ENCODE measurements around the gene CDH23. TPM values are rescaled to one million over a fixed set of nuclear protein-coding genes. Genes with fewer than 3 reads are reported as not detected.

Gene CDH23
- total RNA-seq, 2 experiments from 2014 or later: 4.0 to 4.5 TPM

GRCh38 chr10:71634531-71635164, 237.9 kb downstream of the CDH23 start:
- no peak for DNase-seq
- no peaks in the 10 kb centered on the region for H3K9me3 Mint-ChIP-seq
- no peak overlapping the region for H3K27ac Mint-ChIP-seq
- H3K27me3 Mint-ChIP-seq: no peaks in the 10 kb centered on the region
- H3K36me3 Mint-ChIP-seq (ENCODE audit: low read depth): no peaks in the 10 kb centered on the region
- no peak overlapping the region for H3K4me3 Mint-ChIP-seq
- peaks cover 6% of the 10 kb centered on the region for H3K4me1 Mint-ChIP-seq
- ChIA-PET POLR2A (no interaction called here), CTCF (no interaction called here)

GRCh38 chr10:71635251-71635866, 238.6 kb downstream of the CDH23 start:
- POLR2A ChIA-PET: interaction anchor here (0.6 kb wide), 1 partner anchor 18 kb away, joined by 4 read pairs; no protein-coding TSS in a partner anchor
- CTCF ChIA-PET: no interaction called here
- DNase-seq: no peak
- Mint-ChIP-seq H3K27ac (no peak overlapping the region), H3K4me1 (peaks cover 6% of the 10 kb centered on the region), H3K9me3 (no peaks in the 10 kb centered on the region), H3K27me3 (no peaks in the 10 kb centered on the region), H3K4me3 (no peak overlapping the region), H3K36me3 (ENCODE audit: low read depth) (no peaks in the 10 kb centered on the region)

GRCh38 chr10:71635867-71636266, 239.1 kb downstream of the CDH23 start:
- Mint-ChIP-seq H3K4me3 (no peak overlapping the region), H3K27ac (no peak overlapping the region), H3K4me1 (peaks cover 6% of the 10 kb centered on the region), H3K36me3 (ENCODE audit: low read depth) (no peaks in the 10 kb centered on the region), H3K27me3 (no peaks in the 10 kb centered on the region), H3K9me3 (no peaks in the 10 kb centered on the region)
- no peak for DNase-seq
- ChIA-PET POLR2A (interaction anchor here (0.6 kb wide), 1 partner anchor 17 kb away, joined by 4 read pairs; no protein-coding TSS in a partner anchor), CTCF (no interaction called here)

GRCh38 chr10:71636588-71636987, 239.9 kb downstream of the CDH23 start:
- ChIA-PET POLR2A (no interaction called here), CTCF (no interaction called here)

GRCh38 chr10:71637305-71637704, 240.6 kb downstream of the CDH23 start:
- Mint-ChIP-seq H3K4me3 (no peak overlapping the region), H3K27me3 (no peaks in the 10 kb centered on the region), H3K9me3 (no peaks in the 10 kb centered on the region), H3K36me3 (ENCODE audit: low read depth) (no peaks in the 10 kb centered on the region), H3K4me1 (peaks cover 6% of the 10 kb centered on the region), H3K27ac (no peak overlapping the region)
- DNase-seq: no peak
- POLR2A ChIA-PET: no interaction called here
- CTCF ChIA-PET: interaction anchor here (0.6 kb wide), 1 partner anchor 169 kb away, joined by 5 read pairs; no protein-coding TSS in a partner anchor

More at GRCh38 chr10:71636588-71636987, 239.9 kb downstream of the CDH23 start:
- Mint-ChIP-seq H3K4me3 (no peak overlapping the region), H3K27ac (no peak overlapping the region), H3K36me3 (ENCODE audit: low read depth) (no peaks in the 10 kb centered on the region), H3K9me3 (no peaks in the 10 kb centered on the region), H3K27me3 (no peaks in the 10 kb centered on the region), H3K4me1 (peaks cover 6% of the 10 kb centered on the region)
- DNase-seq: no peak

- no peaks in the 10 kb centered on the region for H3K27me3 Mint-ChIP-seq
- CTCF ChIA-PET: interaction anchor here (0.6 kb wide), 1 partner anchor 168 kb away, joined by 5 read pairs; no protein-coding TSS in a partner anchor
- DNase-seq: no peak
- no peak overlapping the region for H3K27ac Mint-ChIP-seq
- peaks cover 6% of the 10 kb centered on the region for H3K4me1 Mint-ChIP-seq
- H3K36me3 Mint-ChIP-seq (ENCODE audit: low read depth): no peaks in the 10 kb centered on the region
- no peaks in the 10 kb centered on the region for H3K9me3 Mint-ChIP-seq
- H3K4me3 Mint-ChIP-seq: no peak overlapping the region
- POLR2A ChIA-PET: no interaction called here
Measured at GRCh38 chr10:71638064-71638821, 241.5 kb downstream of the CDH23 start.

GRCh38 chr10:71638822-71639719, 242.4 kb downstream of the CDH23 start:
- ChIA-PET POLR2A (no interaction called here), CTCF (interaction anchor here (0.8 kb wide), 1 partner anchor 173 kb away, joined by 3 read pairs; no protein-coding TSS in a partner anchor)
- no peaks in the 10 kb centered on the region for H3K9me3 Mint-ChIP-seq
- no peak overlapping the region for H3K27ac Mint-ChIP-seq
- no peak for DNase-seq
- no peaks in the 10 kb centered on the region for H3K36me3 Mint-ChIP-seq (ENCODE audit: low read depth)
- H3K4me1 Mint-ChIP-seq: peaks cover 6% of the 10 kb centered on the region
- no peaks in the 10 kb centered on the region for H3K27me3 Mint-ChIP-seq
- no peak overlapping the region for H3K4me3 Mint-ChIP-seq

- Mint-ChIP-seq H3K27ac (no peak overlapping the region), H3K4me1 (peaks cover 6% of the 10 kb centered on the region), H3K36me3 (ENCODE audit: low read depth) (no peaks in the 10 kb centered on the region), H3K4me3 (no peak overlapping the region), H3K27me3 (no peaks in the 10 kb centered on the region), H3K9me3 (no peaks in the 10 kb centered on the region)
- no peak for DNase-seq
- POLR2A ChIA-PET: no interaction called here
- CTCF ChIA-PET: interaction anchor here (0.6 kb wide), 1 partner anchor 20 kb away, joined by 3 read pairs; no protein-coding TSS in a partner anchor
Measured at GRCh38 chr10:71640607-71641006, 243.9 kb downstream of the CDH23 start.

- Mint-ChIP-seq H3K4me3 (no peak overlapping the region), H3K27ac (no peak overlapping the region), H3K4me1 (peaks cover 6% of the 10 kb centered on the region), H3K27me3 (no peaks in the 10 kb centered on the region), H3K9me3 (no peaks in the 10 kb centered on the region), H3K36me3 (ENCODE audit: low read depth) (no peaks in the 10 kb centered on the region)
- ChIA-PET CTCF (interaction anchor here (1.5 kb wide), 1 partner anchor 11 kb away, joined by 6 read pairs; no protein-coding TSS in a partner anchor), POLR2A (no interaction called here)
- DNase-seq: no peak
Measured at GRCh38 chr10:71641449-71641848, 244.7 kb downstream of the CDH23 start.

- no peaks in the 10 kb centered on the region for H3K27me3 Mint-ChIP-seq
- no peak for DNase-seq
- no peaks in the 10 kb centered on the region for H3K36me3 Mint-ChIP-seq (ENCODE audit: low read depth)
- H3K27ac Mint-ChIP-seq: no peak overlapping the region
- H3K9me3 Mint-ChIP-seq: no peaks in the 10 kb centered on the region
- H3K4me3 Mint-ChIP-seq: no peak overlapping the region
- peaks cover 6% of the 10 kb centered on the region for H3K4me1 Mint-ChIP-seq
- POLR2A ChIA-PET: no interaction called here
- CTCF ChIA-PET: interaction anchor here (1.5 kb wide), 1 partner anchor 12 kb away, joined by 6 read pairs; no protein-coding TSS in a partner anchor
Measured at GRCh38 chr10:71641986-71642385, 245.3 kb downstream of the CDH23 start.

- Mint-ChIP-seq H3K36me3 (ENCODE audit: low read depth) (no peaks in the 10 kb centered on the region), H3K27ac (no peak overlapping the region), H3K4me3 (no peak overlapping the region), H3K4me1 (no peaks in the 10 kb centered on the region), H3K27me3 (no peaks in the 10 kb centered on the region), H3K9me3 (no peaks in the 10 kb centered on the region)
- POLR2A ChIA-PET: no interaction called here
- no peak for DNase-seq
- CTCF ChIA-PET: interaction anchor here (0.5 kb wide), 1 partner anchor 1405 kb away, joined by 4 read pairs; no protein-coding TSS in a partner anchor
Measured at GRCh38 chr10:71643904-71644303, 247.2 kb downstream of the CDH23 start.

- no peak overlapping the region for H3K27ac Mint-ChIP-seq
- DNase-seq: no peak
- no peaks in the 10 kb centered on the region for H3K9me3 Mint-ChIP-seq
- ChIA-PET POLR2A (no interaction called here), CTCF (no interaction called here)
- H3K4me1 Mint-ChIP-seq: peaks cover 2% of the 10 kb centered on the region
- H3K27me3 Mint-ChIP-seq: no peaks in the 10 kb centered on the region
- H3K4me3 Mint-ChIP-seq: no peak overlapping the region
- H3K36me3 Mint-ChIP-seq (ENCODE audit: low read depth): no peaks in the 10 kb centered on the region
Measured at GRCh38 chr10:71644307-71645180, 247.8 kb downstream of the CDH23 start.

Measured in activated CD4-positive, alpha-beta T cell treated with anti-CD3 and anti-CD28 coated beads, Interleukin-2, amount 10 ng/mL, durations not matched to agents 7 days and 5 days (primary cell).